Upper lobe of right lung (tissue), 1 donor: Measurements from ENCODE around the gene TMEM63B. TPM values are rescaled to one million over a fixed set of nuclear protein-coding genes. Genes with fewer than 3 reads are reported as not detected.

Source experiments
- ATAC-seq: fragments of 200-7000 bp; cut with Tn5 transposase; one replicate; pipeline ENCODE4 v1.9.1; 2020; ENCODE audit warnings: mild to moderate bottlenecking, moderate library complexity
- DNase-seq: peaks from one replicate; pipeline ENCODE4 v3.0.0-alpha.2; 2020
- H3K27ac ChIP-seq: fragments of 200-600 bp; one replicate; pipeline ENCODE4 v1.8.0; 2022
- H3K27me3 ChIP-seq: fragments of 200-600 bp; one replicate; pipeline ENCODE4 v1.8.0; 2022; ENCODE audit warnings: mild to moderate bottlenecking
- H3K36me3 ChIP-seq: fragments of 200-600 bp; one replicate; pipeline ENCODE4 v1.8.0; 2022
- H3K4me1 ChIP-seq: fragments of 200-600 bp; one replicate; pipeline ENCODE4 v1.8.0; 2022
- H3K4me3 ChIP-seq: fragments of 200-600 bp; one replicate; pipeline ENCODE4 v1.8.0; 2022; ENCODE audit warnings: mild to moderate bottlenecking
- H3K9me3 ChIP-seq: fragments of 200-600 bp; one replicate; pipeline ENCODE4 v1.8.0; 2022
- intact Hi-C: fragments of 100-400 bp; cut with DNase I; formaldehyde crosslinking; loops from one replicate; pipeline ENCODE4 v1.11.0; 2022
- total RNA-seq: library from RNA; stranded (reverse); fragmentation: NEBNext Ultra II Directional; extraction: Animal tissue kit (Norgen Biotek cat#: 25700); gene quantifications from one replicate; pipeline ENCODE4 v1.2.1, GENCODE V29; 2021
- TF ChIP-seq, protein P1 (sequence below): fragments of 200-600 bp; IDR thresholded peaks from one replicate; pipeline ENCODE4 v1.8.0; 2022; ENCODE audit warnings: antibody characterized with exemption
- donor health status: DM: no; HTN: yes; CAD: no; lungs with severe emphysema.

TMEM63B gene
- total RNA-seq, 1 donor from 2014 or later: 119 TPM

GRCh38 chr6:44096612-44097011, 30.7 kb upstream of the TMEM63B start:
- ATAC-seq: peak; percentile 89

GRCh38 chr6:44097782-44098317, 29.5 kb upstream of the TMEM63B start:
- intact Hi-C loops: loop anchor here (5.0 kb wide), 1 partner anchor 44 kb away; no protein-coding TSS in a partner anchor

More at GRCh38 chr6:44096612-44097011, 30.7 kb upstream of the TMEM63B start:
- Histone ChIP-seq H3K27ac (no peak overlapping the region), H3K36me3 (no peaks in the 10 kb centered on the region), H3K4me1 (no peaks in the 10 kb centered on the region), H3K9me3 (no peaks in the 10 kb centered on the region), H3K4me3 (no peak overlapping the region), H3K27me3 (no peaks in the 10 kb centered on the region)
- intact Hi-C loops: loop anchor here (5.0 kb wide), 1 partner anchor 46 kb away; no protein-coding TSS in a partner anchor
- TF ChIP-seq, protein P1, sequence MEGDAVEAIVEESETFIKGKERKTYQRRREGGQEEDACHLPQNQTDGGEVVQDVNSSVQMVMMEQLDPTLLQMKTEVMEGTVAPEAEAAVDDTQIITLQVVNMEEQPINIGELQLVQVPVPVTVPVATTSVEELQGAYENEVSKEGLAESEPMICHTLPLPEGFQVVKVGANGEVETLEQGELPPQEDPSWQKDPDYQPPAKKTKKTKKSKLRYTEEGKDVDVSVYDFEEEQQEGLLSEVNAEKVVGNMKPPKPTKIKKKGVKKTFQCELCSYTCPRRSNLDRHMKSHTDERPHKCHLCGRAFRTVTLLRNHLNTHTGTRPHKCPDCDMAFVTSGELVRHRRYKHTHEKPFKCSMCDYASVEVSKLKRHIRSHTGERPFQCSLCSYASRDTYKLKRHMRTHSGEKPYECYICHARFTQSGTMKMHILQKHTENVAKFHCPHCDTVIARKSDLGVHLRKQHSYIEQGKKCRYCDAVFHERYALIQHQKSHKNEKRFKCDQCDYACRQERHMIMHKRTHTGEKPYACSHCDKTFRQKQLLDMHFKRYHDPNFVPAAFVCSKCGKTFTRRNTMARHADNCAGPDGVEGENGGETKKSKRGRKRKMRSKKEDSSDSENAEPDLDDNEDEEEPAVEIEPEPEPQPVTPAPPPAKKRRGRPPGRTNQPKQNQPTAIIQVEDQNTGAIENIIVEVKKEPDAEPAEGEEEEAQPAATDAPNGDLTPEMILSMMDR: peak; percentile 88
- DNase-seq: peak; percentile 82

DNA sequence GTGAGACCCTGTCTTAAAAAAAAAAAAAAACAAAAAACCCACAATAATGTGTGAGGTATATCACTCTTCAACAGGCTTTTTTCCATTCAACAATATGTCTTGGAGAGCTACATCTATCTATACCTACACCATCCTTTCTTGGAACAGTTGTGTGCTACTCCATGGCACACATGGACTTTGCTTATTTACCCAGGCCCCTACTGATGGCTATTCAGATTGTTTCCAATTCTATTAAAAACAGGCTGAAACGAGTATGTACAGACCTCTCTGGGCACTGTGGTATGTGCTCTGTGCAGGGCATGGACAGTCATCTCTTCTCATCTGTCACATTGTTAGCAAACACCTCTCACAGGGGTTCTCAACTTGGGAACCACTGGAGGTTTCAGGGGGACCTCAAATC, 28.2 kb upstream of the TMEM63B start:
- DNase-seq: no peak
- Histone ChIP-seq H3K4me3 (no peak overlapping the region), H3K36me3 (no peaks in the 10 kb centered on the region), H3K9me3 (no peaks in the 10 kb centered on the region), H3K4me1 (peaks cover 7% of the 10 kb centered on the region), H3K27ac (no peak overlapping the region), H3K27me3 (no peaks in the 10 kb centered on the region)
- intact Hi-C loops: loop anchor here (5.0 kb wide), 1 partner anchor 43 kb away; no protein-coding TSS in a partner anchor
- TF ChIP-seq, protein P1: no peak
- no peak for ATAC-seq

More at GRCh38 chr6:44097782-44098317, 29.5 kb upstream of the TMEM63B start:
- Histone ChIP-seq H3K4me3 (no peak overlapping the region), H3K4me1 (no peaks in the 10 kb centered on the region), H3K9me3 (no peaks in the 10 kb centered on the region), H3K36me3 (no peaks in the 10 kb centered on the region), H3K27ac (no peak overlapping the region), H3K27me3 (no peaks in the 10 kb centered on the region)
- ATAC-seq (no peak), DNase-seq (no peak)
- TF ChIP-seq, protein P1: no peak

DNA sequence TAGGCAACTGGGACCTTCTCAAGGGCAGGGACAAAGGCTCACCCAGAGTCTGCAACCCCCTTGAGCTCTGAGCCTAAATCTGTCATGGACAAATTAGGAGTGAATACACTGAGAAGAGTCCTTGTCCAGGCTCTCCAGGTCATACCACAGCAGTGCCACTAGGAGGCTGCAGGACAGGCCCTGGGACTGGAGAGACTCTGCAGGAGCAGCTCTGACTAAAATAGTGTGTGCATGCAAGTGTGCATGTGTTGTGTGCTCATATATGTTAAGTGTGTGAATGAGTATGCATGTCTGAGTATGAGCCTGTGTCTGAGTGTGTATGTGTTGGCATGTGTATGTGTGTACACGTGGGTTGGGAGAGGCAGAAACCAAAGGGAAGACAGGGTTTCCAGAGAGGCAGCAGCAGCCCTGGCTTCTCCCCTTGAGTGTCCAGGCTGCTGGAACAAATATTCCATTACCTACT, 27.2 kb upstream of the TMEM63B start:
- TF ChIP-seq, protein P1: peak; percentile 53
- Histone ChIP-seq H3K9me3 (no peaks in the 10 kb centered on the region), H3K4me3 (no peak overlapping the region), H3K27ac (no peak overlapping the region), H3K27me3 (no peaks in the 10 kb centered on the region), H3K4me1 (peaks cover 17% of the 10 kb centered on the region), H3K36me3 (no peaks in the 10 kb centered on the region)
- DNase-seq (no peak), ATAC-seq (peak; percentile 63)
- intact Hi-C loops: no loop called here

DNA sequence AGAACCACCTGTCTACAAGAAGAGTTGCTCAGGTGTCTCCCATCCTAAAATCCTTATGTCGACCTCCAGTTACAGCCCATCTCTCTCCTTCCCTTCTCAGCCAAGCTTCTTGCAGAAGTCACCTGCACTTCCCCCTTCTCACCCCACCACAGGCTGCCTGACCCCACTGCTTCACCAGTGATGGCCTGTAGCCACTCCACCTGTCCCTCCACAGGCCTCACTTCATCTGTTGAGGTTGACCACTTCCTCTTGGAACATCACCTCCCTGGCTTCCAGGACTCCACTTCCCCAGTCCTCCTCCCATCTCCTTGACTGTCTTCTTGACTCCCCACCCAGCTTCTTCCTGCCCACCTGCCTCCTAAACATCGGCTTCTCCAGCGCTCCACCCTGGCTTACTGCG, 25.5 kb upstream of the TMEM63B start:
- TF ChIP-seq, protein P1: no peak
- intact Hi-C loops: no loop called here
- ATAC-seq (no peak), DNase-seq (no peak)
- Histone ChIP-seq H3K36me3 (peaks cover 5% of the 10 kb centered on the region), H3K9me3 (no peaks in the 10 kb centered on the region), H3K4me3 (no peak overlapping the region), H3K4me1 (peaks cover 27% of the 10 kb centered on the region), H3K27ac (no peak overlapping the region), H3K27me3 (no peaks in the 10 kb centered on the region)
